Smooth muscle cell (in vitro differentiated cells): ENCODE data around the gene TRIM4. TPM values are rescaled to one million over a fixed set of nuclear protein-coding genes. Genes with fewer than 3 reads are reported as not detected.
"Not testable (repeated sequence)": the region's sequence is repeated elsewhere in the genome, so short reads cannot be mapped to it uniquely, and the experiment has no call there.

ENCODE experiments used
- DNase-seq: peaks from one replicate; lab custom pipeline; 2025; ENCODE audit not compliant: unreplicated experiment; lab: John Stamatoyannopoulos, UW
- H2AFZ ChIP-seq: fragments of 200-600 bp; sonication (generic); 2 replicates; pipeline ENCODE4 v1.6.0; 2016; ENCODE audit warnings: antibody characterized with exemption, low read depth, mild to moderate bottlenecking
- H3F3A ChIP-seq: fragments of 200-600 bp; sonication (generic); 2 replicates; pipeline ENCODE4 v1.6.0; 2017; ENCODE audit warnings: antibody characterized with exemption, low read depth
- H3K27ac ChIP-seq: fragments of 200-600 bp; sonication (generic); 2 replicates; pipeline ENCODE4 v1.5.1; 2016; ENCODE audit warnings: low read depth, mild to moderate bottlenecking
- H3K27me3 ChIP-seq: fragments of 200-600 bp; sonication (generic); 2 replicates; pipeline ENCODE4 v1.6.1; 2016; ENCODE audit warnings: low read depth, mild to moderate bottlenecking
- H3K36me3 ChIP-seq: fragments of 200-600 bp; sonication (generic); 2 replicates; pipeline ENCODE4 v1.5.1; 2016; ENCODE audit warnings: low read depth
- H3K4me1 ChIP-seq: fragments of 200-600 bp; sonication (generic); 2 replicates; pipeline ENCODE4 v1.5.1; 2016; ENCODE audit warnings: low read depth
- H3K4me2 ChIP-seq: fragments of 200-600 bp; sonication (generic); 2 replicates; pipeline ENCODE4 v1.6.0; 2016; ENCODE audit warnings: mild to moderate bottlenecking
- H3K4me3 ChIP-seq: fragments of 200-600 bp; sonication (generic); 2 replicates; pipeline ENCODE4 v1.5.1; 2016; ENCODE audit warnings: mild to moderate bottlenecking
- H3K79me2 ChIP-seq: fragments of 200-600 bp; sonication (generic); 2 replicates; pipeline ENCODE4 v1.6.0; 2016; ENCODE audit warnings: low read depth, mild to moderate bottlenecking
- H3K9ac ChIP-seq: fragments of 200-600 bp; sonication (generic); 2 replicates; pipeline ENCODE4 v1.6.0; 2016; ENCODE audit warnings: low read depth
- H3K9me3 ChIP-seq: fragments of 200-600 bp; sonication (generic); replicated peaks from 2 replicates; pipeline ENCODE4 v1.5.1; 2016; ENCODE audit warnings: low read depth
- H4K20me1 ChIP-seq: fragments of 200-600 bp; sonication (generic); 2 replicates; pipeline ENCODE4 v1.6.0; 2016; ENCODE audit warnings: low read depth
- WGBS: methylation state at CpG from one replicate; pipeline ENCODE4 v1.1.7; 2016; ENCODE audit warnings: low lambda C conversion rate; 5-methylcytosine and 5-hydroxymethylcytosine counted together
- polyA plus RNA-seq: library from polyadenylated mRNA; unstranded; fragments of >200 nt; fragmentation: Nextera tagmentation; extraction: Ambion mirVana; gene quantifications from 2 replicates; pipeline ENCODE4 v1.2.1, GENCODE V29; 2016
- total RNA-seq: library from RNA; depleted of rRNA; stranded (reverse); fragments of >200 nt; gene quantifications from 2 replicates; pipeline ENCODE4 v1.2.3, GENCODE V29; 2014
- TF ChIP-seq, protein P1 (sequence below): fragments of 200-600 bp; sonication (generic); IDR thresholded peaks from 2 replicates; pipeline ENCODE4 v1.5.1; 2017; ENCODE audit warnings: borderline replicate concordance, mild to moderate bottlenecking, antibody characterized with exemption; ENCODE audit not compliant: insufficient read depth, poor library complexity, severe bottlenecking

Gene TRIM4
- total and polyA plus RNA-seq, 2 experiments from 2014 or later = not detected

DNA sequence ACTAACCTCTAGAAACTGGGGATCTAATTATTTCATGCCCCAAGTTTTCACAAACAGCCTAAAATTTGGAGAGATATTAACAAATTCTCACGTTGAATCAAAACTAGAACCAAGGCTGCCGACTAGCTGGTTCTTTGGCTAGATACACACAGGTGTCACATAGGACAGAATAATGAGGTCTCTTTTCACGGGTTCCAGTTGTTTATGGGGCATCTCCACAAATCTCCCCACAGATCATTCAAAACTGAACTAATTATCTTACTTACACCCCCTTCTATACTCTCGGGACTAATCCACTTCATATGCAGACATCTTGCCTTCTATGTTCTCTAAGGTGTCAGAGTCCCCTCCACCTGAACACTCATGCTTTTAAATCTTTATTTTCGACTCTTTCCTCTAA, 26.1 kb downstream of the TRIM4 start:
- Histone ChIP-seq H3K79me2 (no peaks in the 10 kb centered on the region), H3K36me3 (no peaks in the 10 kb centered on the region), H3K27me3 (no peaks in the 10 kb centered on the region), H2AFZ (no peak overlapping the region), H3K4me2 (no peak overlapping the region), H3K4me1 (no peaks in the 10 kb centered on the region), H3K27ac (no peak overlapping the region), H3F3A (no peaks in the 10 kb centered on the region), H3K4me3 (no peak overlapping the region), H3K9ac (no peak overlapping the region), H3K9me3 (no peaks in the 10 kb centered on the region), H4K20me1 (no peaks in the 10 kb centered on the region)
- no peak for DNase-seq
- 87% methylated on average over 5 of the region's 5 CpGs for WGBS
- TF ChIP-seq, protein P1, sequence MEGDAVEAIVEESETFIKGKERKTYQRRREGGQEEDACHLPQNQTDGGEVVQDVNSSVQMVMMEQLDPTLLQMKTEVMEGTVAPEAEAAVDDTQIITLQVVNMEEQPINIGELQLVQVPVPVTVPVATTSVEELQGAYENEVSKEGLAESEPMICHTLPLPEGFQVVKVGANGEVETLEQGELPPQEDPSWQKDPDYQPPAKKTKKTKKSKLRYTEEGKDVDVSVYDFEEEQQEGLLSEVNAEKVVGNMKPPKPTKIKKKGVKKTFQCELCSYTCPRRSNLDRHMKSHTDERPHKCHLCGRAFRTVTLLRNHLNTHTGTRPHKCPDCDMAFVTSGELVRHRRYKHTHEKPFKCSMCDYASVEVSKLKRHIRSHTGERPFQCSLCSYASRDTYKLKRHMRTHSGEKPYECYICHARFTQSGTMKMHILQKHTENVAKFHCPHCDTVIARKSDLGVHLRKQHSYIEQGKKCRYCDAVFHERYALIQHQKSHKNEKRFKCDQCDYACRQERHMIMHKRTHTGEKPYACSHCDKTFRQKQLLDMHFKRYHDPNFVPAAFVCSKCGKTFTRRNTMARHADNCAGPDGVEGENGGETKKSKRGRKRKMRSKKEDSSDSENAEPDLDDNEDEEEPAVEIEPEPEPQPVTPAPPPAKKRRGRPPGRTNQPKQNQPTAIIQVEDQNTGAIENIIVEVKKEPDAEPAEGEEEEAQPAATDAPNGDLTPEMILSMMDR = no peak

DNA sequence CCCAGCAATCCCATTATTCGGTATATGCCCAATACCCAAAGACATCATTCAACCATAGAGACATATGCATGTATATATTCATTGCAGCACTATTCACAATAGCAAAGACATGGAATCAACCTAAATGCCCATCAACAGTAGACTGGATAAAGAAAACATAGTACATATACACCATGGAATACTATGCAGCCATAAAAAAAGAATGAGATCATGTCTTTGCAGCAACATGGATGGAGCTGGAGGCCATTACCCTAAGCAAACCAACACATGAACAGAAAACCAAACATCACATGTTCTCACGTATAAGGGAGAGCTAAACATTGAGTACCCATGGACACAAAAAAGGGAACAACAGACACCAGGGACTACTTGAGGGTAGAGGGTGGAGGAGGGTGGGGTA, 29.0 kb downstream of the TRIM4 start:
- H3K4me1 ChIP-seq = not testable (repeated sequence)
- WGBS = 93% methylated on average over 2 of the region's 2 CpGs

GRCh38 chr7:99888366-99888765, 31.0 kb downstream of the TRIM4 start:
- not testable (repeated sequence) for H3K79me2 ChIP-seq, H3K9me3 ChIP-seq, H3K4me3 ChIP-seq, H3K9ac ChIP-seq, H3K36me3 ChIP-seq, H2AFZ ChIP-seq, H3K27ac ChIP-seq, H3K4me2 ChIP-seq, H4K20me1 ChIP-seq, H3K4me1 ChIP-seq, H3K27me3 ChIP-seq, DNase-seq, H3F3A ChIP-seq
- 96% methylated on average over 7 of the region's 29 CpGs for WGBS

More for the DNA sequence above, 29.0 kb downstream of the TRIM4 start:
- H3K36me3 ChIP-seq, H3K4me3 ChIP-seq, H3K9ac ChIP-seq, H3K9me3 ChIP-seq, H2AFZ ChIP-seq, H3K27ac ChIP-seq, H3K27me3 ChIP-seq, H3K4me2 ChIP-seq, H3F3A ChIP-seq, DNase-seq, H4K20me1 ChIP-seq, H3K79me2 ChIP-seq: not testable (repeated sequence)

- Histone ChIP-seq H3K9ac (no peak overlapping the region), H3F3A (no peaks in the 10 kb centered on the region), H3K4me3 (no peak overlapping the region), H3K4me2 (no peak overlapping the region), H3K9me3 (no peaks in the 10 kb centered on the region), H3K36me3 (no peaks in the 10 kb centered on the region), H2AFZ (no peak overlapping the region), H3K79me2 (no peaks in the 10 kb centered on the region), H3K27ac (no peak overlapping the region), H4K20me1 (no peaks in the 10 kb centered on the region), H3K27me3 (no peaks in the 10 kb centered on the region), H3K4me1 (no peaks in the 10 kb centered on the region)
- TF ChIP-seq, protein P1 = no peak
- 88% methylated on average over 4 of the region's 4 CpGs for WGBS
- DNase-seq = no peak
Measured at GRCh38 chr7:99881370-99881769, 38.0 kb downstream of the TRIM4 start.

DNA sequence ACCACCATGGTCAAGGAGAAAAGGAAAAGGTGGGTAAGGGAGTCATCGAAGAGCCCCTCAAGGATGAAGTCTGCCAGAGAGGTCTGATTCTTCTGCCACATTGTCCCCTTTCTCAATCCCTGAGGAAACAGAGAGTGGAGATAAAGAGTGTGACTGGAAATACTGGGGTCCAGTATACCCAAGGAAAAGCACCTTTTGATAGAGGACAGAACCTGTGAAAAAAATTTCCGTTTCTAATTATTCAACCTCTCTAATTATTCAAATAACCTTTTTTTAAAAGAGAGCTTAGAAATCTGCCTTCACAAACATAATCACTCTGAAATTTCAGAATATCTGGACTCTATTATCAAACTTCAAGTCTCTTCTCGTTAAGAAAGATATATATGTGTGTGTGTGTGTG, 42.4 kb downstream of the TRIM4 start, which contains the start of gene OR2AE1:
Gene OR2AE1 (minus strand): TSS at position 101 of the 400 bp plus-strand sequence. CDS start 0 bp downstream, at position 101.
- no peak within 1 kb of the TSS for H3K9ac ChIP-seq
- H3K4me3 ChIP-seq = no peak within 1 kb of the TSS
- no peak within 1 kb of the TSS for H3K27ac ChIP-seq
- H4K20me1 ChIP-seq = no peaks in the 10 kb centered on the region
- H3K4me1 ChIP-seq = no peaks in the 10 kb centered on the region
- H3F3A ChIP-seq = no peaks in the 10 kb centered on the region
- H3K79me2 ChIP-seq = no peaks in the 10 kb centered on the region
- H3K4me2 ChIP-seq = no peak within 1 kb of the TSS
- no peak for DNase-seq
- WGBS = 85% methylated on average over 3 of the region's 3 CpGs
- no peaks in the 10 kb centered on the region for H3K36me3 ChIP-seq
- TF ChIP-seq, protein P1 = no peak
- no peaks in the 10 kb centered on the region for H3K27me3 ChIP-seq
- H2AFZ ChIP-seq = no peak within 1 kb of the TSS
- no peaks in the 10 kb centered on the region for H3K9me3 ChIP-seq
